OCI-LY7 (cell line): ENCODE results near the gene PSMB11. TPM values are rescaled to one million over a fixed set of nuclear protein-coding genes. Genes with fewer than 3 reads are reported as not detected.

Experiments used
- BruUV-seq: library from RNA; stranded (reverse); fragments of 400-500 nt; replicated peaks from 2 replicates; lab custom pipeline; 2021; lab: Mats Ljungman, UMichigan
- CTCF ChIA-PET: fragments of 300-600 bp; sonication (Branson Sonifier 250); formaldehyde crosslinking; loops from one replicate; lab custom pipeline; 2022; ENCODE audit warnings: antibody characterized with exemption; ENCODE audit not compliant: unreplicated experiment; lab: Charles Lee
- POLR2A ChIA-PET: fragments of 300-600 bp; sonication (Branson Sonifier 250); formaldehyde crosslinking; loops from one replicate; lab custom pipeline; 2022; ENCODE audit warnings: antibody characterized with exemption; lab: Charles Lee
- DNase-seq: peaks from one replicate; pipeline ENCODE4 v3.0.0-alpha.2; 2015; ENCODE audit warnings: low spot score
- H2AFZ ChIP-seq: fragments of 200-600 bp; sonication (generic), shearing (Covaris generic); 2 replicates; pipeline ENCODE4 v1.6.1; 2014; ENCODE audit warnings: mild to moderate bottlenecking, antibody characterized with exemption, low read length, moderate library complexity
- H3K27ac ChIP-seq: fragments of 200-600 bp; sonication (generic); 2 replicates; pipeline ENCODE4 v1.5.1; 2014; ENCODE audit warnings: mixed run types, low read depth, mild to moderate bottlenecking, moderate library complexity, low read length, inconsistent platforms; ENCODE audit not compliant: poor library complexity, severe bottlenecking
- H3K36me3 ChIP-seq: fragments of 200-600 bp; sonication (generic); 2 replicates; pipeline ENCODE4 v1.6.1; 2014; ENCODE audit warnings: mild to moderate bottlenecking, antibody characterized with exemption, low read length, moderate library complexity, mixed read lengths; ENCODE audit not compliant: insufficient read depth
- H3K4me1 ChIP-seq: fragments of 200-600 bp; sonication (generic); 2 replicates; pipeline ENCODE4 v1.5.1; 2014; ENCODE audit warnings: mild to moderate bottlenecking, low read length; ENCODE audit not compliant: insufficient read depth, poor library complexity, severe bottlenecking
- H3K4me2 ChIP-seq: fragments of 200-600 bp; sonication (generic); 2 replicates; pipeline ENCODE4 v1.6.1; 2014; ENCODE audit warnings: mild to moderate bottlenecking, low read length
- H3K4me3 ChIP-seq: fragments of 200-600 bp; sonication (generic); 2 replicates; pipeline ENCODE4 v1.5.1; 2014; ENCODE audit warnings: mild to moderate bottlenecking, low read depth, low read length; ENCODE audit not compliant: poor library complexity, severe bottlenecking
- H3K79me2 ChIP-seq: fragments of 200-600 bp; sonication (generic); 2 replicates; pipeline ENCODE4 v1.6.1; 2016; ENCODE audit warnings: low read depth, mild to moderate bottlenecking, low read length, moderate library complexity, mixed read lengths; ENCODE audit not compliant: insufficient read depth
- H3K9me2 ChIP-seq: fragments of 200-600 bp; sonication (generic); 2 replicates; pipeline ENCODE4 v1.6.1; 2016; ENCODE audit warnings: mild to moderate bottlenecking, low read length, mixed read lengths; ENCODE audit not compliant: insufficient read depth
- H3K9me3 ChIP-seq: fragments of 200-600 bp; sonication (generic); 2 replicates; pipeline ENCODE4 v1.6.1; 2014; ENCODE audit warnings: mild to moderate bottlenecking, mixed run types, low read length, mixed read lengths
- H4K20me1 ChIP-seq: fragments of 200-600 bp; sonication (generic); 2 replicates; pipeline ENCODE4 v1.6.1; 2014; ENCODE audit warnings: mild to moderate bottlenecking, antibody characterized with exemption, low read length, moderate library complexity, mixed read lengths; ENCODE audit not compliant: insufficient read depth
- CTCF ChIP-seq: fragments of 200-600 bp; sonication (generic); conservative IDR thresholded peaks from 2 replicates; pipeline ENCODE4 v1.5.1; 2014; ENCODE audit warnings: mild to moderate bottlenecking, antibody characterized with exemption, low read length, moderate library complexity, mixed read lengths
- EZH2phosphoT487 ChIP-seq: fragments of 200-600 bp; sonication (generic); IDR thresholded peaks from 2 replicates; pipeline ENCODE4 v1.6.1; 2018; ENCODE audit warnings: low read depth, borderline replicate concordance, mild to moderate bottlenecking, mixed run types, antibody characterized with exemption, low read length, moderate library complexity, mixed read lengths
- intact Hi-C: fragments of 100-400 bp; cut with micrococcal nuclease; formaldehyde crosslinking; loops from one replicate; pipeline ENCODE4 v1.10.0; 2022; ENCODE audit not compliant: unreplicated experiment
- total RNA-seq, 2 experiments: library from RNA; depleted of rRNA in 1 of 2; stranded (reverse); fragments of >200 nt in 1 of 2; shearing (Covaris generic) in 1 of 2; gene quantifications; 2 replicates each; pipeline ENCODE4 v1.2.3, GENCODE V29; 2014 to 2022

Gene PSMB11
- total RNA-seq, 2 experiments from 2014 or later: not detected

- Histone ChIP-seq H3K4me3 (no peak overlapping the region), H3K36me3 (no peaks in the 10 kb centered on the region), H3K9me2 (no peaks in the 10 kb centered on the region), H3K27ac (no peak overlapping the region), H2AFZ (no peak overlapping the region), H3K9me3 (no peaks in the 10 kb centered on the region), H3K79me2 (no peaks in the 10 kb centered on the region), H4K20me1 (no peaks in the 10 kb centered on the region), H3K4me1 (peaks cover 4% of the 10 kb centered on the region), H3K4me2 (no peak overlapping the region)
- no TSS peak for BruUV-seq
- no peak for DNase-seq
- intact Hi-C loops: no loop called here
- ChIA-PET POLR2A (interaction anchor here (0.7 to 3.1 kb wide), 3 partner anchors 10 to 121 kb away, joined by 3 to 41 read pairs (median 7); no protein-coding TSS in a partner anchor), CTCF (interaction anchor here (0.5 to 1.1 kb wide), 2 partner anchors 10 to 327 kb away, joined by 3 to 4 read pairs; no protein-coding TSS in a partner anchor)
- no peak for TF ChIP-seq CTCF
- no peak for TF ChIP-seq EZH2phosphoT487
Observed at GRCh38 chr14:22996768-22997654, 45.0 kb upstream of the PSMB11 start.

- ChIA-PET CTCF (interaction anchor here (0.7 kb wide), 1 partner anchor 56 kb away, joined by 3 read pairs; no protein-coding TSS in a partner anchor), POLR2A (interaction anchor here (1.7 kb wide), 1 partner anchor 9 kb away, joined by 7 read pairs; no protein-coding TSS in a partner anchor)
- Histone ChIP-seq H3K79me2 (no peaks in the 10 kb centered on the region), H3K27ac (no peak overlapping the region), H2AFZ (no peak overlapping the region), H3K9me2 (no peaks in the 10 kb centered on the region), H3K9me3 (no peaks in the 10 kb centered on the region), H3K4me1 (peaks cover 4% of the 10 kb centered on the region), H3K4me3 (no peak overlapping the region), H4K20me1 (no peaks in the 10 kb centered on the region), H3K36me3 (no peaks in the 10 kb centered on the region), H3K4me2 (no peak overlapping the region)
- TF ChIP-seq EZH2phosphoT487 (no peak), CTCF (no peak)
- no peak for DNase-seq
- intact Hi-C loops: no loop called here
- BruUV-seq: no TSS peak
Observed at GRCh38 chr14:22997676-22998323, 44.2 kb upstream of the PSMB11 start.
